NCI-H1930 (cell line): ENCODE data around the gene STAG1.
"Not testable (repeated sequence)": the region's sequence is repeated elsewhere in the genome, so short reads cannot be mapped to it uniquely, and the experiment has no call there.

Experiments
- DNase-seq, 2 experiments: peaks; one replicate each; lab custom pipeline; 2025; lab: John Stamatoyannopoulos, UW

STAG1 gene

DNA sequence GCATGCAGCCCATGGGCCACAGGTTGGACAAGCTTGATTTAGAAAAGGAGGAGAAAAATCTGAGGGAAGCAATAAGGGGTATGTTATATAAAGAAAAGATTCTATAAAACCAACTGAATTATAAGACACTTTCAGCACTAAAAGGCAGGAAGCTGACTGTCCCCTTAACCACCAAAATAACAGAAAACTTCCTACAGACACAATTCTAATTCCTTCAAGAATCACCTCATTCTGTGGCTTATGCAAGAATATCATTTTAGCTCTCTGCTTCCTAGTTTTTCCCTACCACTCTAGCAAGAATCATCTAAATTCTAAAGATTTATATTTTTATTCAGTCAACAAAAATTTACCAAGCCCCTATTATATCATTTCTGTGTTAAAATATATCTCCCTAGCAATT, 6.3 kb downstream of the STAG1 start:
- DNase-seq = no peak

DNA sequence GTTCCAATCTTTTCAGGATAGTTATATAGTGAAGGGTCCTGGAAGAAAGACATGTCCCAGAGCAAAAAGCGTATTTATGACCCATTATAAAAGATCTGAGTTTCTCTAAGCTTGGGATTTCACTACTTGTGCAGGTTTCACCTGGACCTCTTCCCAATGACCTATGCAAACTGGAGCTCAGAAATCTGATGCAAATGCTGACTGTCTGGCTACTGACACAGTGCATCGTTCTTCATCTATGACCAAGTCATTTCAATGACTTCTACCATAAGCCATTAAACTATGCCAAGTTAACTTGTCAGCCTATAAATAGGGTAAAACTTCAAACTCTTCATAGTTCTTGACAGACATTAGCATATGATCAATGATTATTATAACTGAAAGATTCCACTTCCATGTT, 11.1 kb downstream of the STAG1 start:
- DNase-seq = no peak

DNA sequence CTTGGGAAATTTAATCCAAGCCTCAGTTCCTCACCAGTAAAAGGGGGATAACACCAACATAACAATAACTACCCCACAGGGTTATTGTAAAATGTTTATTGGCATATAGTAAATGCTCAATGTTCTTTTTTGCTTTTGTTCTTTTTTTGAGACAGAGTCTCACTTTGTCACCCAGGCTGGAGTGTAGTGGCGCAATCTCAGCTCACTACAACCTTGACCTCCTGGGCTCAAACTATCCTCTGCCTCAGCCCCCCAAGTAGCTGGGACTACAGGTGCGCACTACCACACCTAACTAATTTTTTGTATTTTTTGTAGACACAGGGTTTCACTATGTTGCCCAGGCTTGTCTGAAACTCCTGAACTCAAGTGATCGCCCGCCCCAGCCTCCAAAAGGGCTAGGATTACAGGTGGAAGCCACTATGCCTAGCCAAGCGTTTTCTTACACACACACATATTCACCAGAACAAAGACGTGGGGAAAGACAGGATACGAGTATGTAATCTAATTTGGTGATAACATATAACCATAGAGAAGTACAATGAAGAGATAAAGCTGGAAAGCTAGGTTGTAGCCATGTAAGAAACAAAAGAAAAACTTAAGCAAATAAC, 11.7 kb downstream of the STAG1 start:
- DNase-seq = no peak

DNA sequence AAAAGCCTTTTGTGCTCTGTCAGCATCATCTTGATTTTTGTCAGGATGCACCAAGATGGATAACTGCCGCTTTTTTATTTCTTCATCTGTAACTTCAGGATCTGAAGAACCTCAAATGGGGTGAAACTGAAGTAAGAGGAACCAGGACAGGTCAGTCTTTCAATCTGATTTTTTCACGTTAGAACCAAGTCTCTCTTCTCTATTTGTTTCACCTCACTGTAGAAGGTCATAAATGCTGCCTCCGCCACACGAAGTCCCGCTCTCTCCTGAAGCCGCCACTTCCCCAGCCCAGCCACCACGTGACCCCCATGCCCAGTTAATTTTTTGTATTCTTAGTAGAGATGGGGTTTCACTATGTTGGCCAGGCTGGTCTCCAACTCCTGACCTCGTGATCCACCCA, 15.2 kb downstream of the STAG1 start:
- DNase-seq = not testable (repeated sequence)

DNA sequence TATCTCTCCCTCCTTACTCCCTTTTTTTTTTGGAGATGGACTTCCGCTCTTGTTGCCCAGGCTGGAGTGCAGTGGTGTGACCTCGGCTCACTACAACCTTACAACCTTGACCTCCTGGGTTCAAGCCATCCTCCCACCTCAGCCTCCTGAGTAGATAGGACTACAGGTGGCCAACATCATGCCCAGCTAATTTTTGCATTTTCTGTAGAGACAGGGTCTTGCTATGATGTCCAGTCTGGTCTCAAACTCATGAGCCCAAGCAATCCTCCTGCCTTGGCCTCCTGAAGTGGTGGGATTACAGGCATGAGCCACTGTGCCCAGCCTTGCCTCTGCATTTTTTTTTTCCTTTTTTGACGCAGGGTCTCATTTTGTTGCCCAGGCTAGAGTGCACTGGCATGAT, 17.1 kb downstream of the STAG1 start:
- DNase-seq = no peak

DNA sequence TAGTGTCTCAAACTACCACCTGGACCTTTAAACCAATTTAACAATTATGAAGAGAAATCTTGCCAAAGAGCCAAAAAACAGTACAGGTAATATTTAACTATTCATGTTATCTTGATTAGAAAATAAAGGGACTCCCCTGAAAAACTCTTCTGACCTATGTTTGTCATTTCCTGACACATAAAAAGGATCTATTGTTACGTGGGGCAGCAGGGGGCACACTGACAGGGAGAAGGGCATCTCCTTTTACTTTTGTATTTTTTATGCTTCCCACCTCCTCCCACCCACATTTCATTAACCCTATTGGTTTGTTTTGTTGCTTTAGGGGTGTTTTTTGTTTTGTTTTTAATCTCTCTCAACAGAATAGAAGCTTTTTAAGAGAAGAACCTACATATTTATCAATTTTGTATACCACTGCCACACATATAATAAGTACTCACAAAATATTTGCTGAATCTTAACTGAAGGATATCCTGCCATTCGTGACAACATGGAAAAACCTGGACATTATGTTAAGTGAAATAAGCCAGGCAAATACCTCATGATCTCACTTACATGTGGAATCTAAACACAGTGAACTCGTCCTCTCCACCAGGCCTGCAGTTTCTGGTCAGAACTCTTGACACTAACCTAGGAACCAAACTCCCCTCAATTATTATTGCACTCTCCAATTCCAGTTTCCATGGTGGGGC, 17.7 kb downstream of the STAG1 start:
- no peak for DNase-seq

DNA sequence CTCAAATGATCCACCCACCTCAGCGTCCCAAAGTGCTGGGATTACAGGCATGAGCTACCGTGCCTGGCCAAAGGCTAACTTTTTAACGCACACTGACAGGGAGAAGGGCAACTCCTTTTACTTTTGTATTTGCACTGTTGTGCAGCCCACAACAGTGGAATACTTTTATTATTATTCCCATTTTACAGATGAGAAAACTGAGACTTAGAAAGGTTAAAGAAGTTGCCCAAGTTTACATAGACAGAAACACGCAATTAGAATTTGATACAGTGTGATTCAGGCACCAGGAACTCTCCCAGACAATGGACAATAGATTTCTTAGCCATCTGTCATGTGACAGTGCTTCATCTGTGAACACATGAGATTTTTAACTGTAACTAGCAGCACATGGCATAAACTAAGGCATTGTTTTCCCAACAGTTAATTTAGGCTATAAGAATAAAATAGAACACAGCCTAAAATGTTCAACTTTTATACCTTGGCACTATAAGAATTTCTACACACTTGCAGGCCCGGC, 18.8 kb downstream of the STAG1 start:
- no peak for DNase-seq

DNA sequence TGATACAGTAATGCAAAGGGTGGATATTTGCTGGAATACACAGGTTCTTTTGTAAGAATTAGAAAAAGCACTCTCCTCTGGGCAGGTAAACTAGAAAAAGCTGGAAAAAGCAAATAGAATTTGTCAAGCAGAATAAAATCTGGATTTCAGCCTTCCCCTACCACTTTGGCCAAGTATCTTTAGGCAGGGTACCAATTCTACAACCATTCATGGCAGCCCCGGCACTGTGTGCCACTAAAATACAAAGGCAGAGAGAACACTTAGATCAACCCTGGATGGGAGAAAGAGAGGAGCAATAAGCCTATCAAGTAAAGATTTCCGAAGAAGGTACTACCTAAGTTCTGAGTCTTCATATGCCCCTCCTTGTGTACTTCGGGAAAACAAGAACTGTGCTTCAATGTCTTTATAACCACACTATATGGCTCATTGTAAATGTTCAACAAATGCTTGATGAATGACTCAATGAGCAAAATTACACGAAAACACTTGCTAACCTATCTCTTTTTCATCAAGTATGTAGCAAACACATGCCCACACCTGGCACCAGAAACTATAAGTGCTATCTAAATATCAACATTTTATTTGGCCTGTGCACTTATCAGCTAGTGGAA, 20.8 kb downstream of the STAG1 start:
- no peak for DNase-seq

DNA sequence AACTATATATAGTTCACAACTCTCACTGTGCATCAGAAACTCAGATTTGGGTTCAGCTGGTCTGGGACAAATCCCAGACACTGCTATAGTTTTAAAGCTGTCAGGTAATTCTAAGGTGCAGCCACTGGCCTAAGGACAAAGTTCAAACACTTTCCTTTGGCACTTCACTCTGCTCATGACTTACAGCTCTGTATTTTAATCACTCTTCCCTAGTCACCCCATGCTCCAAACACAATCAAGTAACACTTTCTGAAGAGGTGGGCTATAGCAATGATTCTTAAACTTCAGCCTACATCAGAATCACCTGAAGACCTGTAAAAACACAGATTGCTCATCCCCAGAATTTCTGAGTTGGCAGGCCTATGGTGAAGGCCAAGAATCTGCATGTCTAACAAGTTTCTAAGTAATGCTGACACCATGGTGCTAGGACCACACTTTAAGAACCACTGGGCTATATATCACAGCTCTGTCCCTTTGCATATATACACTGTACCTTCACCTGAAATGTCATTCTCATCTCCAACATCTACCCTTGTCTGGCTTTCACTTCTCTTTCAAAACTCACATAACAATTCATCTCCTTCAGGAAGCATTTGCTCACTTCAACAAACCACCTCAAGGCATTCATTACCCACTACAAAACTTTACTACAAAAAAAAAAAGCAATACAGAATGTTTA, 21.4 kb downstream of the STAG1 start:
- no peak for DNase-seq

DNA sequence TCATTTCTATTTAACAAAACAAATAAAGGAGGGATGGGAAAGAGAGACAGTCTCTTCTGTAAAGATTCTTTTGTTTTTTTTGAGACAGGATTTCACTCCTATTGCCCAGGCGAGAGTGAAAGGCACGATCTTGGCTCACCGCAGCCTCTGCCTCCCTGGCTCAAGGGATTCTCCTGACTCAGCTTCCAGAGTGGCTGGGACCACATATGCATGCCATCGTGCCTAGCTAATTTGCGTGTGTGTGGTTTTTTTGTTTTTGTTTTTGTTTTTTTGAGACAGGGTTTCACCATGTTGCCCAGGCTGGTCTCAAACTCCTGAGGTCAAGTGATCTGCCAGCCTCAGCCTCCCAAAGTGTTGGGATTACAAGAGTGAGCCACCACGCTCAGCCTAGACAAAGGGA, 23.3 kb downstream of the STAG1 start:
- DNase-seq = no peak

DNA sequence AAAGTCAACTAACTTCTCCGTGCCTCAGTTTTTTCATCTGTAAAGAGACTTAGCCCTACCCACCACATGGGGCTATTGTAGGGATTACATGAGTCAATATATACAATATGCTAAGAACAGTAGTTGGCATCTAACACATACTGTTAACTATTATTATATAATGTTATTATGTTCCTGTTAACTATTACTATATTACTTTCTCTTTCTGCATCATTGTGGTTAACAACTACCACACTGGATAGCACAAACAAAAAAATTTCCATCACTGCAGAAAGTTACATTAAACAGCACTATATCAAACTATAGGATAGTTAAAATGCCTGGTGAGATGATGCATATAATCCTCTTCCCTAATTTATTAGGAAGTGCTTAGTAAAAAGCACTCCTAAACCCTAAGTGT, 23.7 kb downstream of the STAG1 start:
- DNase-seq = no peak

DNA sequence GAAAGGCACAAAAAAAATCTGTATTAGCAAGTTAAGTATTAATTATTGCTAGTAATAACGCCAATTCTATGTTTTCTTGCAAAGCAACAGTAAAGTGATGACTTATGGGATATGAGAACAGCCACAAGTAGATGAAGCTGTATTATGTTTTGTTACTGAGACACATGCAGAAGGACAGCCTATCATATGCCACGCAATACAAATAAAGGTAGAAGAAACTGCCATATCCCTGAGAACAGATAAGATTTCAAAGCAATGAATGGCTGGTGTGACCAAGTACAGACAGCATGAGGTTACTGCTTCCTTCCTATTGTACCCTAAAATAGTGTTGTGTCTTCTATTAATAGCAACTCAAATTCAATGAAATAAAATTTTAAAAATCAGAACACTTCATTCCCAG, 26.7 kb downstream of the STAG1 start:
- DNase-seq = no peak

DNA sequence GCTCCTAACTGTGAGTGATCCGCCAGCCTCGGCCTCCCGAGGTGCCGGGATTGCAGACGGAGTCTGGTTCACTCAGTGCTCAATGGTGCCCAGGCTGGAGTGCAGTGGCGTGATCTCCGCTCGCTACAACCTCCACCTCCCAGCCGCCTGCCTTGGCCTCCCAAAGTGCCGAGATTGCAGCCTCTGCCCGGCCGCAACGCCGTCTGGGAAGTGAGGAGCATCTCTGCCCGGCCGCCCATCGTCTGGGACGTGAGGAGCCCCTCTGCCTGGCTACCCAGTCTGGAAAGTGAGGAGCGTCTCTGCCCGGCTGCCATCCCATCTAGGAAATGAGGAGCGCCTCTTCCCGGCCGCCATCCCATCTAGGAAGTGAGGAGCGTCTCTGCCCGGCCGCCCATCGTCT, 29.3 kb downstream of the STAG1 start:
- DNase-seq = not testable (repeated sequence)

DNA sequence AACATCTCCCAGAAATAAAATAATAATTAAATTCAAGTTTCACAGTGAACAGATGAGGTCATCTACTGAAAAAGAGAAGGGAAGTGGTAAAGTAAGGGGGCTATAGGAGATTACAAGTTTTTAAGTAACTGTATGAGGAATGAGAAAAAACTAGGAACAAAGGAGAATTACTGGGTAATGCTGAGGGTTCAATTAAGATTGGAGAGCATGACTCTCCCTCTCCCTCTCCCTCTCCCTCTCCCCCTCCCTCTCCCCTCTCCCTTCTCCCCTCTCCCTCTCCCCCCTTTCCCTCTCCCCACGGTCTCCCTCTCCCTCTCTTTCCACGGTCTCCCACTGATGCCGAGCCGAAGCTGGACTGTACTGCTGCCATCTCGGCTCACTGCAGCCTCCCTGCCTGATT, 29.8 kb downstream of the STAG1 start:
- DNase-seq = not testable (repeated sequence)

DNA sequence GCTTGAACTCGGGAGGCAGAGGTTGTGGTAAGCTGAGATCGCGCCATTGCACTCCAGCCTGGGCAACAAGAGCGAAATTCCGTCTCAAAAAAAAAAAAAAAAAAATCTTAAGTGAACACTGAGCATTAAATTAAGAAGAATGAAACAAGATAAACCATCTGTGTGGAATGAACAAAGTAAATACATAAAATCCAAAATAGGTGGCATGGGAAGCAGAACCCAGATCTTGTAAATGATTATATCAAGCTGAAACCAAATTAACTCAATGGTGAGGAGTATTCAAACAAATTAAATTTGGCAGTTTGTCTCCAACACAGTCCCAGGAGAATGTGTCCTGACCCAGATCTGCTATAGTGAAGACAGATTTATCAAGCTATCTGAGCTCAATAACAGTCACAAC, 32.1 kb downstream of the STAG1 start:
- no peak for DNase-seq

DNA sequence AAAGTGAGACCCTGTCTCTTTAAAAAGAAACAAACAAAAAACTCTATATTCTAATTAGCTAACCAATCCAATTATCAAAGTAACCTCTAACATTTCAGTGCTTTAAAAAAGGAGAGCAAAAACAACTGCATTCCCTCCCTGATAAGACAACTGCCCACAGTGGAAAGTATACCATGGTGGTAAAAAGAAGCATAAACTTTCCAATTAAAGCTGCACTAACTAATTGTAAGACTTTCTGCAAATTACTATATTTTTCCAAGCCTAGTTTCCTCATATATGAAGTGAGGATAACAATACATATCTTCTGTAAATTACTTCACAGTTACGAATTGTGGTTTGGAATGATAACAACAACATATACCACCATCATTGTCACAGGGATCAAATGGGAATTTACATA, 35.5 kb downstream of the STAG1 start:
- DNase-seq = no peak

DNA sequence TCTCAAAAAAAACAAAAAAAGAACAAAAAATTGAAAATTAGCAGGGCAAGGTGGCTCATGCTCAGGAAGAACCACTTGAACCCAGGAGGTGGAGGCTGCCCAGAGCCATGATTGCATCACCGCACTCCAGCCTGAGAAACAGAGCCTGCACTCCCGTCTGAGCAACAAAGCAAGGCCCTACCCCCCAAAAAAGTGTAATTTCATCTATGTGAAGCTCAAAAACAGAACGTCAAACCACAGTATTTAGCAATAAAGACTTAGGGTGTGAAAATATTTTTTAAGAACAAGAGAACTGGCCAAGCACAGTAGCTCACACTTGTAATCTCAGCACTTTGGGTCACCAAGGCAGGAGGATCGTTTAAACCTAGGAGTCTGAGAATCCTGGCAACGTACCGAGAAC, 38.2 kb downstream of the STAG1 start:
- no peak for DNase-seq

DNA sequence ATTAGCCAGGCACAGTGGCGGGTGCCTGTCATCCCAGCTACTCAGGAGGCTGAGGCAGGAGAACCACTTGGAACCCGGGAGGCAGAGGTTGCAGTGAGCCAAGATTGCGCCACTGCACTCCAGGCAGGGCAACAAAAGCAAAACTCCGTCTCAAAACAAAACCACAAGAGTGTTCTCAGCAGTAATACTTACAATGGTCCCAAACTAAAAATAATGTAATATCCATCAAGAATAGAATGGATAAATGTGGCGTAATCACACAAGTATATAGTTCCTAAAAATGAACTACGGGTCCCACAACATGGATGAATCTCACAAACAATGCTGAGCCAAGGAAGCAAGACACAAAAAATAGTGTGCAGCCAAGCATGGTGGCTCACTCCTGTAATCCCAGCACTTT, 39.2 kb downstream of the STAG1 start:
- DNase-seq = no peak

DNA sequence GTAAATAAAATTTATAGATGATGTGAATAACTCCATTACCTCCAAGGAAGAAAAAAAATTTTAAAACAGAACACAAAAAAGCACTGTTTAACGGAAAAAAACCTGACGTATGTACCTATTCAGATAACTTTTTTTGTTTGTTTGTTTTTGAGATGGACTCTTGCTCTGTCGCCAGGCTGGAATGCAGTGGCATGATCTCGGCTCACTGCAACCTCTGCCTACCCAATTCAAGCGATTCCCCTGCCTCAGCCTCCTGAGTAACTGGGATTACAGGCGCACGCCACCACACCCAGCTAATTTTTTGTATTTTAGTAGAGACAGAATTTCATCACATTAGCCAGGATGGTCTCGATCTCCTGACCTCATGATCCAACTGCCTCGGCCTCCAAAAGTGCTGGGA, 40.3 kb downstream of the STAG1 start:
- DNase-seq = not testable (repeated sequence)

DNA sequence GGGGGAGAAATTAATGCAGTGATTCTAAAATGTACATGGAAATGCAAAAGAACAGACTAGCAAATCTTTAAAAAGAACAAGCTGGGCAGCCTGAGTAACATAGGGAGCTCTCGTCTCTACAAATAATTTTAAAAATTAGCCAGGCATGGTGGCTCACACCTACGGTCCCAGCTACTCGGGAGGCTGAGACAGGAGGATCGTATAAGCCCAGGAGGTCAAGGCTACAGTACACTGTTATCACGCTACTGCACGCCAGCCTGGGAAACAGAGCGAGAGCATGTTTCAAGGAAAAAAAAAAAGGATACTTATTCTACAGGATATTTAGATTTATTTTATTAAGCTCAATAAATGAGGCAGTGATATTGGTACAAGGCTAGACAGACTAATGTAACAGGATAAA, 40.9 kb downstream of the STAG1 start:
- no peak for DNase-seq

DNA sequence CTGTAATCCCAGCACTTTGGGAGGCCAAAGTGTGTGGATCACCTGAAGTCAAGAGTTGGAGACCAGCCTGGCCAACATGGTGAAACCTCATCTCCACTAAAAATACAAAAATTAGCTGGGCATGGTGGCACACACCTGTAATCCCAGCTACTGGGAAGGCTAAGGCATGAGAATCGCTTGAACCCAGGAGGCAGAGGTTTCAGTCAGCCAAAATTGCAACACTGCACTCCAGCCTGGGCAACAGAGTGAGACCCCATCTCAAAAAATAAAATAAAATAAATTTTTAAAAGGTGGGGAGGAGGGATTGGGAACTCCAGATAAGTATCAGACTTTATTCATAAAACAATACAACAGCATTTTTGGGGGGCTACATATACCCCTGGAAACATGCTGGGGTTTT, 42.4 kb downstream of the STAG1 start:
- DNase-seq = not testable (repeated sequence)

DNA sequence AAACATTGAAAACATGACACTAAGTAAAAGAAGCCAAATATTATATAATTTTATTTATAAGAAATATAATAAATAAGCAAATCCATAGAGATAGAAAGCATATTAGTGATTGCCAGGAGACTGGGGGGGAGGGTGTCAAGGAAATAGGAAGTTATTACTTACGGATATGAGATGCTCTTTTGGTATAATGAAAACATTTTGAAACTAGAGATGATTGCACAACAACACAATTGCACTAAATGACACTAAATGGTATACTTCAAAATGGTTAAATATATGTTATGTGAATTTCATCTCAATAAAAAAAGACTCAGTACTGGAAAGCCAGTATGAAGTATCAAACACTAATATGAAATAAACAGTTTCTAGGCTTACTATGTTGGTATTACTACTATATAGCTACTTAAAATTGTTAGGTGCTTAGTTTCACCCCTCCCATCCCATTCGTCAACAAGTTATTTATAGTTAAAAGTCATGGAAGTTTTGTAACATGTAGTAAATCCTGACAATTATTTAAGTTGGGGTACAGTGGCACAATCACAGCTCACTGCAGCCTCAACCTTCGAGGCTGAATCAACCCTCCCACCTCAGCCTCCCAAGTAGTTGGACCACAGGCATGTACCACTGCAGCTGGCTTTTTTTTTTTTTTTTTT, 43.7 kb downstream of the STAG1 start:
- no peak for DNase-seq
